Measurements from ENCODE around the gene EXOC1L. TPM values are rescaled to one million over a fixed set of nuclear protein-coding genes. Genes with fewer than 3 reads are reported as not detected.
A peak's percentile ranks its signal among the peaks of the same experiment; 100 is the strongest.

EXOC1L gene
- total RNA-seq, 1 donor = not detected

DNA sequence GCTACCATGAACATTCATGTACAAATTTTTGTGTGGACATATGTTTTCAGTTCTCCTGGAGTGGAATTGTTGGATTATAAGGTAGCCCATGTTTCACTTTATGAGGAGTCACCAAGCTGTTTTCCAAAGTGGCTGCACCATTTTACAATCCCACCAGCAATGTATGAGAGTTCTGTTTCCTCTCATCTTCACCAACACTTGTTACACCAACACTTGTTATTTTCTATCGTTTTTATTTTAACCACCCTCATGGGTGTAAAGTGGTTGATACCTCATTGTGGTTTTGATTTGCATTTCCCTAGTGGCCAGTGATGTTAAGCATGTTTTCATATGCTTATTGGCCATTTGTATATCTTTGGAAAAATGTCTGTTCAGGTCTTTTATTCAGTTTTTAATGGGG, 38.0 kb downstream of the EXOC1L start:
- no peak for DNase-seq (ENCODE audit: insufficient read length, low spot score, missing footprints)
- Histone ChIP-seq H3K27me3 (ENCODE audit: insufficient read depth, low read length) (no peaks in the 10 kb centered on the region), H2AFZ (ENCODE audit: low read length) (no peak overlapping the region), H3K36me3 (ENCODE audit: insufficient read depth, low read length) (no peaks in the 10 kb centered on the region), H3K4me3 (ENCODE audit: insufficient read depth, low read length) (no peak overlapping the region), H4K20me1 (ENCODE audit: insufficient read depth, low read length) (no peaks in the 10 kb centered on the region), H3K4me2 (ENCODE audit: insufficient read depth, low read length) (no peak overlapping the region), H3K27ac (ENCODE audit: low read depth, low read length) (no peak overlapping the region), H3K4me1 (ENCODE audit: insufficient read depth, low read length) (peaks cover 11% of the 10 kb centered on the region), H3K79me2 (ENCODE audit: insufficient read depth, low read length) (peaks cover 54% of the 10 kb centered on the region), H3K9me3 (ENCODE audit: low read depth, low read length) (no peaks in the 10 kb centered on the region)
- TF ChIP-seq, protein P1, sequence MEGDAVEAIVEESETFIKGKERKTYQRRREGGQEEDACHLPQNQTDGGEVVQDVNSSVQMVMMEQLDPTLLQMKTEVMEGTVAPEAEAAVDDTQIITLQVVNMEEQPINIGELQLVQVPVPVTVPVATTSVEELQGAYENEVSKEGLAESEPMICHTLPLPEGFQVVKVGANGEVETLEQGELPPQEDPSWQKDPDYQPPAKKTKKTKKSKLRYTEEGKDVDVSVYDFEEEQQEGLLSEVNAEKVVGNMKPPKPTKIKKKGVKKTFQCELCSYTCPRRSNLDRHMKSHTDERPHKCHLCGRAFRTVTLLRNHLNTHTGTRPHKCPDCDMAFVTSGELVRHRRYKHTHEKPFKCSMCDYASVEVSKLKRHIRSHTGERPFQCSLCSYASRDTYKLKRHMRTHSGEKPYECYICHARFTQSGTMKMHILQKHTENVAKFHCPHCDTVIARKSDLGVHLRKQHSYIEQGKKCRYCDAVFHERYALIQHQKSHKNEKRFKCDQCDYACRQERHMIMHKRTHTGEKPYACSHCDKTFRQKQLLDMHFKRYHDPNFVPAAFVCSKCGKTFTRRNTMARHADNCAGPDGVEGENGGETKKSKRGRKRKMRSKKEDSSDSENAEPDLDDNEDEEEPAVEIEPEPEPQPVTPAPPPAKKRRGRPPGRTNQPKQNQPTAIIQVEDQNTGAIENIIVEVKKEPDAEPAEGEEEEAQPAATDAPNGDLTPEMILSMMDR (IDR thresholded peaks at IDR 0.05; ENCODE audit: extremely low read depth, low read depth, low read length) = no peak

DNA sequence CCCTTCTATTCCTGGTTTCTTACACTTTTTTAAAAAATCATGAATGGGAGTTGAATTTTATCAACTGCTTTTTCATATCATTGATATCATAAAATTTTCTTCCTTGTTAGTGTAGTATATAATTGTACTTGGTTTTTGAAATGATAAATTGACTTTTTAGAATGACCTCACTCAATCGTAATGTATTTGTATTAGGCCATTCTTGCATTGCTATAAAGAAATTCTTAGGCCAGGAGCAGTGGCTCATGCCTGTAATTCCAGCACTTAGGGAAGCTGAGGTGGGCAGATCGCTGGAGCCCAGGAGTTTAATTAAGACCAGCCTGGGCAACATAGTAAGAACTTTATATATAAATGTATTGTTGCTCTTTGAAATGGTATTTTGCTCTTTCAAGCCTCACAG, 40.1 kb downstream of the EXOC1L start:
- no peak for DNase-seq (ENCODE audit: insufficient read length, low spot score, missing footprints)
- TF ChIP-seq, protein P1 (IDR thresholded peaks at IDR 0.05; ENCODE audit: extremely low read depth, low read depth, low read length) = no peak
- Histone ChIP-seq H2AFZ (ENCODE audit: low read length) (no peak overlapping the region), H3K4me1 (ENCODE audit: insufficient read depth, low read length) (peaks cover 1% of the 10 kb centered on the region), H3K79me2 (ENCODE audit: insufficient read depth, low read length) (peaks cover 42% of the 10 kb centered on the region), H4K20me1 (ENCODE audit: insufficient read depth, low read length) (no peaks in the 10 kb centered on the region), H3K27me3 (ENCODE audit: insufficient read depth, low read length) (no peaks in the 10 kb centered on the region), H3K9me3 (ENCODE audit: low read depth, low read length) (no peaks in the 10 kb centered on the region), H3K4me3 (ENCODE audit: insufficient read depth, low read length) (no peak overlapping the region), H3K36me3 (ENCODE audit: insufficient read depth, low read length) (no peaks in the 10 kb centered on the region), H3K4me2 (ENCODE audit: insufficient read depth, low read length) (no peak overlapping the region), H3K27ac (ENCODE audit: low read depth, low read length) (no peak overlapping the region)

DNA sequence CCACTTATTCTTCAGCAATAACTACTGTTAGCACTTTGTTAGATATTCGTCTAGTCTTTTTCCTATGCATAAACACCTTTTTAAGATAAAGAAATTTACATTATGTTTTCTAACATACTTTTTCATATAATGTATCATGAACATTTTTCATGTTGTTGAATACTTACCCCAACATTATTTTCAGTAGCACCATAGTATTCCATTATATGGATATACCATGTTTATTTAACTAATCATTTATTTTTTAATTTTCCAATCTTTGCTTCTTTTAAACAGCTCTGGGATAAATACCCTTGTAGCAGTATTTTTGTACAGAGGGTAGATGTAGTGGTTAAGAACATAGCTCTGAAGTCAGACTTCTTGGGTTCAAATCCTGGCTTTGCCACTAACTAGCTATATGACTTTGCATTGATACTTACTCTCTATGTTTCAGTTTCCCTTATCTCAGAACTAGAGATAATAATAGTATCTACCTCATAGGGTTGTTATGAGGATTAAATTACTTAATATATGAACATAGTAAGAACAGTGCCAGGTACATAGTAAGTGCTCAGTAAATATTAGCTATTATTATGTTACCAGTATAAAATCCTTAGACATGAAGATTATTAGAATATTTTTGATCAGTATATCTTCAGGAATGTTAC, 45.1 kb downstream of the EXOC1L start:
- Histone ChIP-seq H3K9me3 (ENCODE audit: low read depth, low read length) (no peaks in the 10 kb centered on the region), H3K27ac (ENCODE audit: low read depth, low read length) (peak overlapping the region; percentile 79), H3K4me3 (ENCODE audit: insufficient read depth, low read length) (no peak overlapping the region), H3K4me1 (ENCODE audit: insufficient read depth, low read length) (peaks cover 25% of the 10 kb centered on the region), H3K79me2 (ENCODE audit: insufficient read depth, low read length) (peaks cover 7% of the 10 kb centered on the region), H3K27me3 (ENCODE audit: insufficient read depth, low read length) (no peaks in the 10 kb centered on the region), H4K20me1 (ENCODE audit: insufficient read depth, low read length) (no peaks in the 10 kb centered on the region), H2AFZ (ENCODE audit: low read length) (no peak overlapping the region), H3K4me2 (ENCODE audit: insufficient read depth, low read length) (peak overlapping the region; percentile 76), H3K36me3 (ENCODE audit: insufficient read depth, low read length) (peaks cover 15% of the 10 kb centered on the region)
- TF ChIP-seq, protein P1 (IDR thresholded peaks at IDR 0.05; ENCODE audit: extremely low read depth, low read depth, low read length) = no peak
- DNase-seq (ENCODE audit: insufficient read length, low spot score, missing footprints) = no peak

DNA sequence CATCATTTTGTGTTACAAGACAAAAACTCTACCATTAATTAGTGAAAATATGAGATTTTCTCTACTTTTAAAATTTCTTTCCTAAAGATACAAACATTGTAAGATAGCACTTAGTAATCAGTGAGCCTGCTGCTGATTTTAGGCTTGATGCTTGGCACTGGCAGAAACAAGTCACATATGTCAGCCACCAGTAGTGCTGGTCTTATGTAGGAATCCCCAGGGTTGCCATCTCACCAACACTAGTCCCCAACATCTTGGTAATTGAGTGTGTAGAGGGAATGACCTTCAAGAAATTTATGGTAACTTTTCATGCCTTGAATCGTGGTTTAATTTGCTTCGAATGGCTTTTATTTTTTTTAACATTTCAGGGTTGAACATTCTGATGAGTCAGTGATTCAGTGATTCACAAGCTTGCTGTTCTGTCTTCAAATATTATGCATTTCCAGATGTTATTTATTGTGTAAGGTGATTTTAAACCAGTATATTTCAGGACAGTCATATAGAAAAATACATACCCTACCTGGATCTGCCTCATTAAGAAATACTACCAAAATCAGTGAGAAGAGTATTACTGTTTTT, 45.7 kb downstream of the EXOC1L start:
- Histone ChIP-seq H3K4me2 (ENCODE audit: insufficient read depth, low read length) (peak overlapping the region; percentile 76), H3K79me2 (ENCODE audit: insufficient read depth, low read length) (peaks cover 4% of the 10 kb centered on the region), H3K4me3 (ENCODE audit: insufficient read depth, low read length) (no peak overlapping the region), H2AFZ (ENCODE audit: low read length) (peak overlapping the region; percentile 57), H3K36me3 (ENCODE audit: insufficient read depth, low read length) (peaks cover 21% of the 10 kb centered on the region), H3K27me3 (ENCODE audit: insufficient read depth, low read length) (no peaks in the 10 kb centered on the region), H3K27ac (ENCODE audit: low read depth, low read length) (peak overlapping the region; percentile 79), H3K4me1 (ENCODE audit: insufficient read depth, low read length) (peaks cover 25% of the 10 kb centered on the region), H4K20me1 (ENCODE audit: insufficient read depth, low read length) (no peaks in the 10 kb centered on the region), H3K9me3 (ENCODE audit: low read depth, low read length) (no peaks in the 10 kb centered on the region)
- TF ChIP-seq, protein P1 (IDR thresholded peaks at IDR 0.05; ENCODE audit: extremely low read depth, low read depth, low read length) = no peak
- DNase-seq (ENCODE audit: insufficient read length, low spot score, missing footprints) = no peak

Measured in osteoblast (primary cell).